ENCODE data around the gene ROMO1.

ROMO1 gene

GRCh38 chr20:35731862-35732643 lies 32.8 kb downstream of the ROMO1 start:
- Histone ChIP-seq H3K27me3 (ENCODE audit: control insufficient read depth, low read length) (no peaks in the 10 kb centered on the region), H3K4me3 (ENCODE audit: low read length) (no peak overlapping the region), H3K4me2 (ENCODE audit: low read length) (no peak overlapping the region), H3K4me1 (ENCODE audit: control insufficient read depth, low read length) (peaks cover 23% of the 10 kb centered on the region), H3K9me3 (ENCODE audit: control insufficient read depth, insufficient read depth, low read length) (no peaks in the 10 kb centered on the region), H3K36me3 (ENCODE audit: control insufficient read depth, low read length) (peaks cover 98% of the 10 kb centered on the region), H4K20me1 (ENCODE audit: control insufficient read depth, insufficient read depth, low read depth, low read length) (peaks cover 42% of the 10 kb centered on the region), H3K9me2 (replicated peaks; ENCODE audit: control insufficient read depth, low read length) (no peaks in the 10 kb centered on the region), H3F3A (ENCODE audit: control insufficient read depth, insufficient read depth) (peaks cover 39% of the 10 kb centered on the region), H3K79me2 (ENCODE audit: control insufficient read depth, low read length) (peaks cover 96% of the 10 kb centered on the region), H3K27ac (ENCODE audit: low read depth, low read length) (no peak overlapping the region)
- no peak for TF ChIP-seq EZH2phosphoT487 (IDR thresholded peaks at IDR 0.05; ENCODE audit: borderline replicate concordance, low read length)
- TF ChIP-seq CTCF (IDR thresholded peaks at IDR 0.05; ENCODE audit: low read depth, low read length, poor library complexity, severe bottlenecking), result no peak

- Histone ChIP-seq H3K9me2 (replicated peaks; ENCODE audit: control insufficient read depth, low read length) (no peaks in the 10 kb centered on the region), H3K27me3 (ENCODE audit: control insufficient read depth, low read length) (no peaks in the 10 kb centered on the region), H3K4me1 (ENCODE audit: control insufficient read depth, low read length) (peaks cover 23% of the 10 kb centered on the region), H3K79me2 (ENCODE audit: control insufficient read depth, low read length) (peaks cover 97% of the 10 kb centered on the region), H3F3A (ENCODE audit: control insufficient read depth, insufficient read depth) (peaks cover 38% of the 10 kb centered on the region), H3K27ac (ENCODE audit: low read depth, low read length) (no peak overlapping the region), H3K4me2 (ENCODE audit: low read length) (no peak overlapping the region), H4K20me1 (ENCODE audit: control insufficient read depth, insufficient read depth, low read depth, low read length) (peaks cover 42% of the 10 kb centered on the region), H3K4me3 (ENCODE audit: low read length) (no peak overlapping the region), H3K9me3 (ENCODE audit: control insufficient read depth, insufficient read depth, low read length) (no peaks in the 10 kb centered on the region), H3K36me3 (ENCODE audit: control insufficient read depth, low read length) (peaks cover 99% of the 10 kb centered on the region)
- TF ChIP-seq EZH2phosphoT487 (IDR thresholded peaks at IDR 0.05; ENCODE audit: borderline replicate concordance, low read length) (no peak), CTCF (IDR thresholded peaks at IDR 0.05; ENCODE audit: low read depth, low read length, poor library complexity, severe bottlenecking) (no peak)
Measured at GRCh38 chr20:35732644-35732982, 33.4 kb downstream of the ROMO1 start.

GRCh38 chr20:35734374-35734773 lies 35.2 kb downstream of the ROMO1 start:
- Histone ChIP-seq H3K79me2 (ENCODE audit: control insufficient read depth, low read length) (peaks cover 100% of the 10 kb centered on the region), H3K36me3 (ENCODE audit: control insufficient read depth, low read length) (peaks cover 100% of the 10 kb centered on the region), H3K9me3 (ENCODE audit: control insufficient read depth, insufficient read depth, low read length) (no peaks in the 10 kb centered on the region), H3K27ac (ENCODE audit: low read depth, low read length) (no peak overlapping the region), H3K9me2 (replicated peaks; ENCODE audit: control insufficient read depth, low read length) (no peaks in the 10 kb centered on the region), H4K20me1 (ENCODE audit: control insufficient read depth, insufficient read depth, low read depth, low read length) (peaks cover 52% of the 10 kb centered on the region), H3K4me2 (ENCODE audit: low read length) (0 out of 2 replicates have a peak overlapping the region, but pooled peaks have one; percentile 22), H3K4me3 (ENCODE audit: low read length) (no peak overlapping the region), H3K27me3 (ENCODE audit: control insufficient read depth, low read length) (no peaks in the 10 kb centered on the region), H3K4me1 (ENCODE audit: control insufficient read depth, low read length) (peaks cover 37% of the 10 kb centered on the region), H3F3A (ENCODE audit: control insufficient read depth, insufficient read depth) (peaks cover 34% of the 10 kb centered on the region)
- no peak for TF ChIP-seq CTCF (IDR thresholded peaks at IDR 0.05; ENCODE audit: low read depth, low read length, poor library complexity, severe bottlenecking)
- no peak for TF ChIP-seq EZH2phosphoT487 (IDR thresholded peaks at IDR 0.05; ENCODE audit: borderline replicate concordance, low read length)
